Lower lobe of right lung (tissue), 2 donors: ENCODE data around the gene WDFY3. TPM values are rescaled to one million over a fixed set of nuclear protein-coding genes. Genes with fewer than 3 reads are reported as not detected.

Experiments
- ATAC-seq, 2 donors: fragments of 200-7000 bp; cut with Tn5 transposase; one replicate each; pipeline ENCODE4 v1.9.1; 2020 to 2022; ENCODE audit warnings: mild to moderate bottlenecking in 2 of 2, moderate library complexity in 2 of 2
- DNase-seq: peaks from one replicate; pipeline ENCODE4 v3.0.0-alpha.2; 2020
- H3K27ac ChIP-seq: fragments of 200-600 bp; one replicate; pipeline ENCODE4 v1.8.0; 2022
- H3K27me3 ChIP-seq: fragments of 200-600 bp; one replicate; pipeline ENCODE4 v1.8.0; 2022; ENCODE audit warnings: low read depth
- H3K36me3 ChIP-seq: fragments of 200-600 bp; one replicate; pipeline ENCODE4 v1.8.0; 2022; ENCODE audit warnings: mild to moderate bottlenecking
- H3K4me1 ChIP-seq: fragments of 200-600 bp; one replicate; pipeline ENCODE4 v1.8.0; 2022
- H3K4me3 ChIP-seq: fragments of 200-600 bp; one replicate; pipeline ENCODE4 v1.8.0; 2022; ENCODE audit warnings: mild to moderate bottlenecking
- H3K9me3 ChIP-seq: fragments of 200-600 bp; one replicate; pipeline ENCODE4 v1.8.0; 2022
- intact Hi-C: fragments of 100-400 bp; cut with DNase I; formaldehyde crosslinking; loops from one replicate; pipeline ENCODE4 v1.11.0; 2022
- total RNA-seq: library from RNA; stranded (reverse); fragmentation: NEBNext Ultra II Directional; extraction: Animal tissue kit (Norgen Biotek cat#: 25700); gene quantifications from one replicate; pipeline ENCODE4 v1.2.1, GENCODE V29; 2021
- TF ChIP-seq, protein P1 (sequence below): fragments of 200-600 bp; IDR thresholded peaks from one replicate; pipeline ENCODE4 v1.8.0; 2022; ENCODE audit warnings: antibody characterized with exemption, mild to moderate bottlenecking
- donor health status: DM: no; HTN: yes; CAD: no; lungs with severe emphysema.

The WDFY3 gene
- total RNA-seq, 1 donor from 2014 or later = 125 TPM

DNA sequence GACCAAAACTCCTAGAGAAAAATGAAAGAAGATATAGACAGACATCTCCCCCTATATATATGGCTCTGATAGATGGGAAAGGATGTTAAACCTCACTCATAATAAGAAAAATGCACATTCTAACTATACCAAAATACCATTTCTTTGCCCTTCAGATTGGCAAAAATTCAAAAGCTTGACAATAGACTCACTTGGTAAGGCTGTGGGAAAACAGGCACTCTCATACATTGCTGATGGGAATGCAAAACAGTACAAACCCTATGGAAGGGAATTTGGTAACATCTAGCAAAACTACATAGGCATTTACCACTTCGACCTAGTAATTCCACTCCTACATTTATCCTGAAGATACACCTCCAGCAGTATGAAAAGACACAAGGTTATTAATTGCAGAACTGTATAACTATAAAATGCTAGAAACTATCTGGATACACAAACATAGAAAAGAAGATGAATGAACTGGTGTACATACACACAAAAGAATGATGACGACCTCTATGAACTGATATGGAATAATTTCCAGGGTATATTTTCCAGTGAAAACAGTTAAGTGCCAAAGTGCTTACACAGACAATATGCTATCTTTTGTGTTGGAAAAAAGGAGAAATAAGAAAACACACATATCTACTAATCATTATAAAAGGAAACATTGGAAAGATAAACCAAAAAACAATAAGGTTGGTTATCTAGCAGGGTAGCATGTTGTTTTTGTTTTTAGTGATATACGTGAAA lies 48.5 kb downstream of the WDFY3 start:
- intact Hi-C loops = no loop called here
- no peak for DNase-seq
- H3K27ac ChIP-seq = no peak overlapping the region
- H3K4me1 ChIP-seq = peaks cover 44% of the 10 kb centered on the region
- TF ChIP-seq, protein P1, sequence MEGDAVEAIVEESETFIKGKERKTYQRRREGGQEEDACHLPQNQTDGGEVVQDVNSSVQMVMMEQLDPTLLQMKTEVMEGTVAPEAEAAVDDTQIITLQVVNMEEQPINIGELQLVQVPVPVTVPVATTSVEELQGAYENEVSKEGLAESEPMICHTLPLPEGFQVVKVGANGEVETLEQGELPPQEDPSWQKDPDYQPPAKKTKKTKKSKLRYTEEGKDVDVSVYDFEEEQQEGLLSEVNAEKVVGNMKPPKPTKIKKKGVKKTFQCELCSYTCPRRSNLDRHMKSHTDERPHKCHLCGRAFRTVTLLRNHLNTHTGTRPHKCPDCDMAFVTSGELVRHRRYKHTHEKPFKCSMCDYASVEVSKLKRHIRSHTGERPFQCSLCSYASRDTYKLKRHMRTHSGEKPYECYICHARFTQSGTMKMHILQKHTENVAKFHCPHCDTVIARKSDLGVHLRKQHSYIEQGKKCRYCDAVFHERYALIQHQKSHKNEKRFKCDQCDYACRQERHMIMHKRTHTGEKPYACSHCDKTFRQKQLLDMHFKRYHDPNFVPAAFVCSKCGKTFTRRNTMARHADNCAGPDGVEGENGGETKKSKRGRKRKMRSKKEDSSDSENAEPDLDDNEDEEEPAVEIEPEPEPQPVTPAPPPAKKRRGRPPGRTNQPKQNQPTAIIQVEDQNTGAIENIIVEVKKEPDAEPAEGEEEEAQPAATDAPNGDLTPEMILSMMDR = no peak
- no peaks in the 10 kb centered on the region for H3K36me3 ChIP-seq
- H3K9me3 ChIP-seq = no peaks in the 10 kb centered on the region
- H3K27me3 ChIP-seq = no peaks in the 10 kb centered on the region
- no peak overlapping the region for H3K4me3 ChIP-seq
- ATAC-seq = no peak

GRCh38 chr4:84917086-84917821 lies 49.2 kb downstream of the WDFY3 start:
- Histone ChIP-seq H3K27me3 (no peaks in the 10 kb centered on the region), H3K9me3 (no peaks in the 10 kb centered on the region), H3K4me1 (peaks cover 52% of the 10 kb centered on the region), H3K36me3 (no peaks in the 10 kb centered on the region), H3K4me3 (no peak overlapping the region), H3K27ac (no peak overlapping the region)
- no peak for DNase-seq
- intact Hi-C loops = no loop called here
- TF ChIP-seq, protein P1 = no peak
- ATAC-seq = no peak

DNA sequence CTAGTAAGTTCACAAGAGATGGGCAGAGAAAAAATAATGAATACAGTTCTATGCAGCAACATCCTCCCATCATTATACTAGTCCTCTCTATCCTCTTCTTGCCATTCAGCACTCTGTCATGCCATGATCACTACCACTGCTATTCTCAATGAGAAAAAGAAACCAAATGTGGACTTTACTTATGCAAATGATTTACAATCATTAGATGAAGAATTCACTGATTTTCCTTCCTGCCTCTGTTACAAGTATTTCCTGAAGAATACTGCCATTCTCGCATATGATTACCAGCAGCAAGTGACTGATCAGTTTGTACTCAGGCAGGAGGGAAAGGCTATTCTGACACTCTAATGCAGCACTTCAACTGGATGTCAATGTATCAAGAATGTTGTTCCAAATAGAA lies 50.3 kb downstream of the WDFY3 start:
- TF ChIP-seq, protein P1 = no peak
- no peaks in the 10 kb centered on the region for H3K9me3 ChIP-seq
- no peaks in the 10 kb centered on the region for H3K27me3 ChIP-seq
- no peak overlapping the region for H3K4me3 ChIP-seq
- DNase-seq = no peak
- H3K4me1 ChIP-seq = peaks cover 52% of the 10 kb centered on the region
- ATAC-seq = peak in 1 of 2 donors; percentile 29
- H3K27ac ChIP-seq = no peak overlapping the region
- intact Hi-C loops = no loop called here
- H3K36me3 ChIP-seq = no peaks in the 10 kb centered on the region

DNA sequence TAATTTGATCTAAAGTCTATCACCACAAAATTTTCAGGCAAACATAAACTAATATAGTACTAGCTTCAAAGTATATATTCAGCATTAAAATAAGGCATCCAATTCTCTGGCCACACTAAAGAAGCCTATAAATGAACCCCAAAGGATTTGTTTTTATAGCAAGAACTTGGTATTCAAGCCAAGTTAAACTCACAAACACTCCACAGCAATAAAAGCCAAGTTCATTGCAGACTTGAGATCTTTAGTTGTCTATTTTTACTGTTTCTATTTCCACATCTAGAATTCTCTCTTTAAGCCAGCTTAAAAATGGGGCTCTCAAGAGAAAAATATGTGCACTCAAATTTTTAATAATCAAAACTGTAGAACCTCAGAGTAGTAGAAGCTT lies 51.1 kb downstream of the WDFY3 start:
- no peak overlapping the region for H3K27ac ChIP-seq
- ATAC-seq = no peak

GRCh38 chr4:84914686-84915395 lies 51.6 kb downstream of the WDFY3 start:
- intact Hi-C loops = no loop called here
- Histone ChIP-seq H3K4me3 (no peak overlapping the region), H3K9me3 (no peaks in the 10 kb centered on the region), H3K4me1 (peaks cover 42% of the 10 kb centered on the region), H3K27me3 (no peaks in the 10 kb centered on the region), H3K36me3 (no peaks in the 10 kb centered on the region), H3K27ac (no peak overlapping the region)
- ATAC-seq (no peak), DNase-seq (no peak)
- TF ChIP-seq, protein P1 = no peak

More for the DNA sequence above, 51.1 kb downstream of the WDFY3 start:
- H3K4me1 ChIP-seq = peaks cover 46% of the 10 kb centered on the region
- H3K4me3 ChIP-seq = no peak overlapping the region
- intact Hi-C loops = no loop called here
- no peaks in the 10 kb centered on the region for H3K36me3 ChIP-seq
- DNase-seq = no peak
- TF ChIP-seq, protein P1 = no peak
- H3K9me3 ChIP-seq = no peaks in the 10 kb centered on the region
- H3K27me3 ChIP-seq = no peaks in the 10 kb centered on the region
